VCaP (cell line): ENCODE results near the gene SEPHS2.

ENCODE experiments used
- H3K27ac ChIP-seq: fragments of 450-650 bp; 2 replicates; pipeline ENCODE4 v1.5.1; 2017
- CTCF ChIP-seq: fragments of 450-650 bp; conservative IDR thresholded peaks from 2 replicates; pipeline ENCODE4 v1.5.1; 2017; ENCODE audit warnings: mild to moderate bottlenecking, moderate library complexity

SEPHS2 gene

GRCh38 chr16:30446203-30446595 lies 525 bp upstream of the SEPHS2 start:
- peak overlapping the region; percentile 73 for H3K27ac ChIP-seq
- no peak for TF ChIP-seq CTCF

GRCh38 chr16:30445149-30445407 lies 596 bp downstream of the SEPHS2 start:
- peak overlapping the region; percentile 73 for H3K27ac ChIP-seq
- TF ChIP-seq CTCF = no peak

- H3K27ac ChIP-seq = no peak overlapping the region
- no peak for TF ChIP-seq CTCF
Measured at GRCh38 chr16:30444231-30445148, 1.2 kb downstream of the SEPHS2 start.

GRCh38 chr16:30443631-30444030 lies 2.0 kb downstream of the SEPHS2 start:
- TF ChIP-seq CTCF = no peak
- no peak overlapping the region for H3K27ac ChIP-seq

GRCh38 chr16:30439720-30440348 lies 5.8 kb downstream of the SEPHS2 start:
- H3K27ac ChIP-seq = no peak overlapping the region
- no peak for TF ChIP-seq CTCF

- no peak for TF ChIP-seq CTCF
- H3K27ac ChIP-seq = peak overlapping the region; percentile 71
Measured at GRCh38 chr16:30438835-30439234, 6.8 kb downstream of the SEPHS2 start.

GRCh38 chr16:30437511-30438046 lies 8.1 kb downstream of the SEPHS2 start:
- TF ChIP-seq CTCF = no peak

More at GRCh38 chr16:30437511-30438046, 8.1 kb downstream of the SEPHS2 start:
- H3K27ac ChIP-seq = peak overlapping the region; percentile 71
